Tibial artery (tissue), 4 donors: ENCODE results near the gene ZBTB17.
A peak's percentile ranks its signal among the peaks of the same experiment; 100 is the strongest.

Experiments
- DNase-seq, 2 donors: peaks; one replicate each; pipeline ENCODE4 v3.0.0-alpha.2; 2019
- H3K27ac ChIP-seq, 2 donors: fragments of 200-600 bp; sonication (generic) in 1 of 2; 1 replicate in 1 of 2; 2 replicates in 1 of 2; pipeline ENCODE4 v1.5.1; 2018 to 2019; ENCODE audit warnings: mild to moderate bottlenecking in 1 of 2
- H3K27me3 ChIP-seq, 2 donors: fragments of 200-600 bp; sonication (generic) in 1 of 2; one replicate each; pipeline versions ENCODE4 v1.5.1 to v1.6.0; 2016 to 2019
- H3K36me3 ChIP-seq, 3 donors: fragments of 200-600 bp; sonication (generic) in 2 of 3; one replicate each; pipeline ENCODE4 v1.5.1; 2016 to 2019; ENCODE audit warnings: mild to moderate bottlenecking in 2 of 3
- H3K4me1 ChIP-seq, 4 donors: fragments of 200-600 bp; sonication (generic) in 2 of 4; 1 replicate in 3 of 4; 2 replicates in 1 of 4; pipeline ENCODE4 v1.5.1; 2016 to 2019
- H3K4me3 ChIP-seq, 2 donors: fragments of 200-600 bp; sonication (generic) in 1 of 2; 1 replicate in 1 of 2; 2 replicates in 1 of 2; pipeline ENCODE4 v1.5.1; 2018 to 2019; ENCODE audit warnings: mild to moderate bottlenecking in 2 of 2
- H3K9me3 ChIP-seq, 3 donors: fragments of 200-600 bp; sonication (generic) in 1 of 3; one replicate each; pipeline ENCODE4 v1.5.1; 2016 to 2019
- CTCF ChIP-seq, 2 experiments: fragments of 200-600 bp in 1 of 2; fragments of 450-650 bp in 1 of 2; IDR thresholded peaks; one replicate each; pipeline ENCODE4 v1.5.1; 2017 to 2019; ENCODE audit warnings: antibody characterized with exemption in 2 of 2, mild to moderate bottlenecking in 1 of 2, moderate library complexity in 1 of 2
- intact Hi-C: fragments of 100-400 bp; cut with DNase I; formaldehyde crosslinking; loops from one replicate; pipeline ENCODE4 v1.15.0; 2023; ENCODE audit warnings: low total_unique reads

The ZBTB17 gene

GRCh38 chr1:16015960-16016901, 40.3 kb upstream of the ZBTB17 start:
- H3K9me3 ChIP-seq, result no peaks in the 10 kb centered on the region
- peaks cover 12 to 76% (median 70%) of the 10 kb centered on the region in 4 donors for H3K4me1 ChIP-seq
- no peaks in the 10 kb centered on the region for H3K27me3 ChIP-seq
- intact Hi-C loops, result no loop called here
- H3K4me3 ChIP-seq, result peak overlapping the region; percentile 60 to 81
- H3K27ac ChIP-seq, result peak overlapping the region; percentile 89 to 99
- peak; percentile 74 to 95 for DNase-seq
- TF ChIP-seq CTCF (IDR thresholded peaks at IDR 0.05), result no peak
- H3K36me3 ChIP-seq, result peaks cover 0 to 5% (median 0%) of the 10 kb centered on the region in 3 donors

GRCh38 chr1:16015491-16015890, 39.6 kb upstream of the ZBTB17 start:
- no peaks in the 10 kb centered on the region for H3K27me3 ChIP-seq
- intact Hi-C loops, result no loop called here
- H3K4me3 ChIP-seq, result peak overlapping the region; percentile 60 to 81
- H3K27ac ChIP-seq, result peak overlapping the region; percentile 89 to 99
- DNase-seq, result no peak
- no peak for TF ChIP-seq CTCF (IDR thresholded peaks at IDR 0.05)
- H3K9me3 ChIP-seq, result no peaks in the 10 kb centered on the region
- peaks cover 12 to 76% (median 68%) of the 10 kb centered on the region in 4 donors for H3K4me1 ChIP-seq
- H3K36me3 ChIP-seq, result peaks cover 0 to 5% (median 0%) of the 10 kb centered on the region in 3 donors

GRCh38 chr1:16014509-16015482, 38.9 kb upstream of the ZBTB17 start:
- peaks cover 10 to 70% (median 62%) of the 10 kb centered on the region in 4 donors for H3K4me1 ChIP-seq
- H3K9me3 ChIP-seq, result no peaks in the 10 kb centered on the region
- peak; percentile 71 to 90 for DNase-seq
- peaks cover 0 to 5% (median 0%) of the 10 kb centered on the region in 3 donors for H3K36me3 ChIP-seq
- H3K27ac ChIP-seq, result peak overlapping the region; percentile 89 to 99
- TF ChIP-seq CTCF (IDR thresholded peaks at IDR 0.05), result no peak
- H3K4me3 ChIP-seq, result peak overlapping the region; percentile 60 to 81
- H3K27me3 ChIP-seq, result no peaks in the 10 kb centered on the region
- intact Hi-C loops, result no loop called here

DNA sequence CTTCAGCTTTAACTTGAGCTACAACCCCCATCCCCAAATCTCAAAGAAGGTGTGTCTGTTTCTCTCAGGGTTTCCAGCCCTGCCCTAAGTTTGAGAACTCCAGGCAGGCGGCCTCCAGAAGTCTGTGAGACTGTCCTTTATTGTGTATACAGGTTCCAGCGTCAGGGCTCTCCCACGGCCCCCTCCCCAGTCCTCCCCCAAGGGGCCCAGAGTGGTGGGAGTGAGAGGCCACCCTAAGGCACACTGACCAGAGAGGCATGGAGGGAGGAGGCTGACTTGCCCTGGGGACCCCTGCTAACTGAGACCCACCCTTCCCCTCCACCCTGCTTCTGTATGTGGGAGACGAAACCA, 38.0 kb upstream of the ZBTB17 start:
- peak overlapping the region; percentile 39 to 53 for H3K4me3 ChIP-seq
- DNase-seq, result no peak
- H3K36me3 ChIP-seq, result peaks cover 0 to 5% (median 0%) of the 10 kb centered on the region in 3 donors
- peaks cover 3 to 61% (median 52%) of the 10 kb centered on the region in 4 donors for H3K4me1 ChIP-seq
- no peaks in the 10 kb centered on the region for H3K27me3 ChIP-seq
- TF ChIP-seq CTCF (IDR thresholded peaks at IDR 0.05), result no peak
- H3K27ac ChIP-seq, result peak overlapping the region; percentile 89 to 99
- H3K9me3 ChIP-seq, result no peaks in the 10 kb centered on the region
- intact Hi-C loops, result no loop called here

- H3K4me3 ChIP-seq, result peak overlapping the region; percentile 39 to 53
- DNase-seq, result peak; percentile 69 to 92
- no peaks in the 10 kb centered on the region for H3K27me3 ChIP-seq
- peaks cover 0 to 5% (median 0%) of the 10 kb centered on the region in 3 donors for H3K36me3 ChIP-seq
- peak overlapping the region; percentile 89 to 99 for H3K27ac ChIP-seq
- no peaks in the 10 kb centered on the region for H3K9me3 ChIP-seq
- H3K4me1 ChIP-seq, result peaks cover 3 to 56% (median 47%) of the 10 kb centered on the region in 4 donors
- no peak for TF ChIP-seq CTCF (IDR thresholded peaks at IDR 0.05)
- intact Hi-C loops, result no loop called here
Measured at GRCh38 chr1:16013220-16013907, 37.5 kb upstream of the ZBTB17 start.
